T-helper 17 cell (primary cell): ENCODE results near the gene KRTAP2-1. TPM values are rescaled to one million over a fixed set of nuclear protein-coding genes. Genes with fewer than 3 reads are reported as not detected.

ENCODE experiments used
- ATAC-seq: fragments of 150-1000 bp; cut with Tn5 transposase; 2 replicates; pipeline ENCODE4 v1.10.0; 2021; ENCODE audit warnings: mild to moderate bottlenecking, moderate library complexity
- DNase-seq, 3 donors: peaks; one replicate each; pipeline versions ENCODE4 v3.0.0 to v3.0.0-alpha.2; 2020 to 2021
- H3K9me3 ChIP-seq: one replicate; pipeline ENCODE4 v1.7.0; 2013; ENCODE audit warnings: low read length, mild to moderate bottlenecking; ENCODE audit not compliant: control insufficient read depth, poor library complexity, severe bottlenecking
- H3K27ac Mint-ChIP-seq: one replicate; pipeline ENCODE4 v1.8.0; 2022; ENCODE audit warnings: mild to moderate bottlenecking, moderate library complexity, mixed read lengths
- H3K27me3 Mint-ChIP-seq: one replicate; pipeline ENCODE4 v1.8.0; 2022; ENCODE audit warnings: mixed read lengths
- H3K36me3 Mint-ChIP-seq: one replicate; pipeline ENCODE4 v1.8.0; 2022; ENCODE audit warnings: low read depth, mixed read lengths
- H3K4me1 Mint-ChIP-seq: one replicate; pipeline ENCODE4 v1.8.0; 2022; ENCODE audit warnings: mild to moderate bottlenecking, mixed read lengths
- H3K4me3 Mint-ChIP-seq: one replicate; pipeline ENCODE4 v1.8.0; 2022; ENCODE audit warnings: mild to moderate bottlenecking, moderate library complexity, mixed read lengths
- total RNA-seq, 4 donors: library from RNA in 2 of 4; stranded (reverse) in 2 of 4; gene quantifications; one replicate each; pipeline ENCODE4 v1.2.3 and lab custom pipeline; 2022 to 2026

KRTAP2-1 gene
- total RNA-seq, 2 donors from 2014 or later: not detected

DNA sequence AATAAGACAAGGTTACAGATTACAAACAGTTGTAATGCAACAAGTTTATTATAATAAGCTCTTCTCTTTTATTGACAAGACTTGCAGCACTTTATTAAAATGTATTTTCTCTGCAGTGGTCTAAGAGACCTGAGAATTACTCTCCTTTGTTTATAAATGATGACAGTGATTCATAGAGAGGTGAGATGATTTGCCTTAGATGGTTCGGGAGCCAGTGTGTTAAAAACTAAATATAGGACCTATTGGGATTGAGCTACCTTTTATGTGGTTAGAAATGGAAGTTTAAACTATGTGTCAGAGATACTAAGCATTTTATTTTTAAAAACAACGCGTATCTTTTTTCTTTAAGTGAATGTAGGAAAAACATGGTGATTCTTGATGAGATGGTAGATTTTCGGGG, 50.3 kb downstream of the KRTAP2-1 start:
- peaks cover 74% of the 10 kb centered on the region for H3K27me3 Mint-ChIP-seq
- H3K9me3 ChIP-seq: no peaks in the 10 kb centered on the region
- H3K4me3 Mint-ChIP-seq: no peak overlapping the region
- H3K27ac Mint-ChIP-seq: no peak overlapping the region
- peaks cover 8% of the 10 kb centered on the region for H3K36me3 Mint-ChIP-seq
- no peak for ATAC-seq
- DNase-seq: no peak
- H3K4me1 Mint-ChIP-seq: no peaks in the 10 kb centered on the region

Other genes starting within 250 kb of the KRTAP2-1 start
- not detected for gene KRT28, start 247.4 kb downstream of the KRTAP2-1 start, total RNA-seq
- 10 to 100 TPM; 25.2 to 28.3 TPM for gene KRT10, start 224.7 kb downstream of the KRTAP2-1 start, total RNA-seq
- not detected for gene KRT12, start 180.1 kb downstream of the KRTAP2-1 start, total RNA-seq
- not detected for gene KRT20, start 162.1 kb downstream of the KRTAP2-1 start, total RNA-seq
- not detected for gene KRT23, start 109.7 kb downstream of the KRTAP2-1 start, total RNA-seq
- gene KRT39, start 80.4 kb downstream of the KRTAP2-1 start, total RNA-seq: not detected
- gene KRT40, start 63.0 kb downstream of the KRTAP2-1 start, total RNA-seq: not detected
- not detected for gene KRTAP3-3, start 53.2 kb downstream of the KRTAP2-1 start, total RNA-seq
- gene KRTAP3-2, start 47.4 kb downstream of the KRTAP2-1 start, total RNA-seq: not detected
- not detected for gene KRTAP3-1, start 38.2 kb downstream of the KRTAP2-1 start, total RNA-seq
- gene KRTAP1-5, start 20.1 kb downstream of the KRTAP2-1 start, total RNA-seq: not detected
- not detected for gene KRTAP1-4, start 17.1 kb downstream of the KRTAP2-1 start, total RNA-seq
- gene KRTAP1-3, start 12.4 kb downstream of the KRTAP2-1 start, total RNA-seq: not detected
- gene KRTAP1-1, start 5.9 kb downstream of the KRTAP2-1 start, total RNA-seq: not detected
- not detected for gene KRTAP2-2, start 7.9 kb upstream of the KRTAP2-1 start, total RNA-seq
- gene KRTAP2-3, start 12.8 kb upstream of the KRTAP2-1 start, total RNA-seq: not detected
- not detected for gene KRTAP2-4, start 18.6 kb upstream of the KRTAP2-1 start, total RNA-seq
- gene KRTAP4-7, start 36.8 kb upstream of the KRTAP2-1 start, total RNA-seq: not detected
- gene KRTAP4-8, start 50.8 kb upstream of the KRTAP2-1 start, total RNA-seq: not detected
- gene KRTAP4-16, start 54.9 kb upstream of the KRTAP2-1 start, total RNA-seq: not detected
- gene KRTAP4-9, start 58.1 kb upstream of the KRTAP2-1 start, total RNA-seq: not detected
- not detected for gene KRTAP4-11, start 71.1 kb upstream of the KRTAP2-1 start, total RNA-seq
- gene KRTAP4-12, start 76.9 kb upstream of the KRTAP2-1 start, total RNA-seq: not detected
- not detected for gene KRTAP4-6, start 93.2 kb upstream of the KRTAP2-1 start, total RNA-seq
- gene KRTAP4-5, start 102.5 kb upstream of the KRTAP2-1 start, total RNA-seq: not detected
- gene KRTAP4-4, start 113.4 kb upstream of the KRTAP2-1 start, total RNA-seq: not detected
- gene KRTAP4-3, start 120.9 kb upstream of the KRTAP2-1 start, total RNA-seq: not detected
- not detected for gene KRTAP4-2, start 130.9 kb upstream of the KRTAP2-1 start, total RNA-seq
- not detected for gene KRTAP4-1, start 137.6 kb upstream of the KRTAP2-1 start, total RNA-seq
- gene KRTAP9-1, start 142.6 kb upstream of the KRTAP2-1 start, total RNA-seq: not detected
- gene KRTAP9-2, start 179.3 kb upstream of the KRTAP2-1 start, total RNA-seq: not detected
- gene KRTAP9-3, start 185.1 kb upstream of the KRTAP2-1 start, total RNA-seq: not detected
- not detected for gene KRTAP9-8, start 190.7 kb upstream of the KRTAP2-1 start, total RNA-seq
- gene KRTAP9-4, start 202.4 kb upstream of the KRTAP2-1 start, total RNA-seq: not detected
- gene KRTAP9-9, start 208.1 kb upstream of the KRTAP2-1 start, total RNA-seq: not detected
- gene KRTAP9-6, start 218.1 kb upstream of the KRTAP2-1 start, total RNA-seq: not detected
- gene KRTAP9-7, start 228.4 kb upstream of the KRTAP2-1 start, total RNA-seq: not detected